ENCODE results near the gene ZNF862.

GRCh38 chr7:149836434-149836833 lies 1.7 kb upstream of the ZNF862 start:
- TF ChIP-seq, protein P1, sequence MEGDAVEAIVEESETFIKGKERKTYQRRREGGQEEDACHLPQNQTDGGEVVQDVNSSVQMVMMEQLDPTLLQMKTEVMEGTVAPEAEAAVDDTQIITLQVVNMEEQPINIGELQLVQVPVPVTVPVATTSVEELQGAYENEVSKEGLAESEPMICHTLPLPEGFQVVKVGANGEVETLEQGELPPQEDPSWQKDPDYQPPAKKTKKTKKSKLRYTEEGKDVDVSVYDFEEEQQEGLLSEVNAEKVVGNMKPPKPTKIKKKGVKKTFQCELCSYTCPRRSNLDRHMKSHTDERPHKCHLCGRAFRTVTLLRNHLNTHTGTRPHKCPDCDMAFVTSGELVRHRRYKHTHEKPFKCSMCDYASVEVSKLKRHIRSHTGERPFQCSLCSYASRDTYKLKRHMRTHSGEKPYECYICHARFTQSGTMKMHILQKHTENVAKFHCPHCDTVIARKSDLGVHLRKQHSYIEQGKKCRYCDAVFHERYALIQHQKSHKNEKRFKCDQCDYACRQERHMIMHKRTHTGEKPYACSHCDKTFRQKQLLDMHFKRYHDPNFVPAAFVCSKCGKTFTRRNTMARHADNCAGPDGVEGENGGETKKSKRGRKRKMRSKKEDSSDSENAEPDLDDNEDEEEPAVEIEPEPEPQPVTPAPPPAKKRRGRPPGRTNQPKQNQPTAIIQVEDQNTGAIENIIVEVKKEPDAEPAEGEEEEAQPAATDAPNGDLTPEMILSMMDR (IDR thresholded peaks at IDR 0.05; ENCODE audit: low read depth, low read length): no peak
- no peak for TF ChIP-seq POLR2A (IDR thresholded peaks at IDR 0.05; ENCODE audit: extremely low read depth, insufficient read length)
- TF ChIP-seq, protein P2, sequence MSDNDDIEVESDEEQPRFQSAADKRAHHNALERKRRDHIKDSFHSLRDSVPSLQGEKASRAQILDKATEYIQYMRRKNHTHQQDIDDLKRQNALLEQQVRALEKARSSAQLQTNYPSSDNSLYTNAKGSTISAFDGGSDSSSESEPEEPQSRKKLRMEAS (IDR thresholded peaks at IDR 0.05; ENCODE audit: low read depth, low read length): no peak
- no peak for TF ChIP-seq MYC (IDR thresholded peaks at IDR 0.05; ENCODE audit: low read depth, low read length)
